GM04504 (cell line): ENCODE results near the gene TNFRSF1A.

ENCODE experiments used
- DNase-seq: peaks from one replicate; pipeline ENCODE4 v3.0.0-alpha.2; 2012; ENCODE audit warnings: low read depth

TNFRSF1A gene

DNA sequence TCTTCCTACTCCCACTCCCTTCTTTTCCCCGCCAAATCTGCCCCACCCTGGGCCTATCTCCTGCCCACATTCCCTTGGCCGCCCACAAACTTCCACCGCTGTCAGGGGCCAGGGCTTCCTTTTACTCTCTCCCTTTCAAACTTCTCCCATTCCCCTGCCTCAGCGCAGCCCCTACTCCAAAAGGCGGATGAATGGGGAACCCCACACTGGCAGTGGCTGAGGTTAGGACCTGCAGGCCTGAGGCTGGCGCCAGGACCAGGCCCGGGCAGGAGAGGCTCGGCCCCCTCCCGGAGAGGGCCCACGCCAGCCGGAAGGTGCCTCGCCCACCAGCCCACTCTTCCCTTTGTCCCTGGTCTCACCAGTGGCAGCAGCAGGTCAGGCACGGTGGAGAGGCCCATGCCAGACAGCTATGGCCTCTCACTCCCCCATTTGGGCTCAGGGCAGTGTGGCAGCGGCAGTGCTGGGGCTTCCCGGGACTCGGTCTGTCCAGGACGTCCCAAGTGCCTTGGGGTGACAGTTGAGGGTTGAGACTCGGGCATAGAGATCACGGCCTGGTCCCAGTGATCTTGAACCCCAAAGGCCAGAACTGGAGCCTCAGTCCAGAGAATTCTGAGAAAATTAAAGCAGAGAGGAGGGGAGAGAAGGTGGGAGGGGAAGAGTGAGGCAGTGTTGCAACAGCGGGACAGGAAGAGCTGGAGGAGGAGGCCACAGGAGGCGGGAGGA lies at the start of gene TNFRSF1A:
Gene TNFRSF1A, minus strand, starts transcription at position 660 of the 723 bp plus-strand sequence. Its CDS starts 262 bp downstream, at position 398.
- DNase-seq, result no peak

DNA sequence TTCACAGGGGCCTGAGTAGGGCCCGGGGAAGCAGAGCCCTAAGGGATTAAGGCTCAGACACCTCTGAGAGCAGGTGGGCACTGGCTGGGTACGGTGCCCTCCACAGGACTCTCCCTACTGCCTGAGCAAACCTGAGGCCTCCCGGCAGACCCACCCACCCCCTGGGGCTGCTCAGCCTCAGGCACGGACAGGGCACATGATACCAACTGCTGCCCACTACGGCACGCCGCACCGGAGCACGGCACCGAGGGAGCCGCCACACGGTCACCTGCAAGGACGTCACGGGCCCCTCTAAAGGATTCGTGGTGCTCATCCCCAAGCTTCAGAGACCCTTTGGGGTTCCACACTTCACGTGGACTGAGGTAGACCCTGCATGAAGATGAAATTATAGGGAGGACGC lies 49.1 kb upstream of the TNFRSF1A start:
- DNase-seq, result no peak

GRCh38 chr12:6390084-6390799 lies 48.4 kb upstream of the TNFRSF1A start:
- no peak for DNase-seq

DNA sequence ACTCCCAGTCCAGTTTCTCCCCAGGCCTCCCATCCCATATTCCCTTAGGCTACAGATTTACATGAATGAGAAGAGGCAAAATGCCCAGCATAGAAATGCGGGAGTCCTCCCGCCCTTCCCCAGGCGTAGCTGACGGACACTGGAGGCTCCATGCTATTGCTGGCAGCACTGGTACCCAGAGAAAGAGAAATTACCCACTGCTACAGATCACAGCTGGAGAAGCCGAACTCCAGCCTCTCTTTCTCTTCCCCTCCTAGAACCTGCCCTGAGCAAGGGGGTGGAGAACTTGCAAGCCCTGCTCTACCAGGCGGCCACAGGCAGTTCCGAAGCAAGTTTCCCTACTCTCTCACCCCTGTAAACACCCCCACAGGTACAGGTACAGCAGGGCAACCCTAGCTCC lies 45.7 kb upstream of the TNFRSF1A start:
- DNase-seq, result no peak

DNA sequence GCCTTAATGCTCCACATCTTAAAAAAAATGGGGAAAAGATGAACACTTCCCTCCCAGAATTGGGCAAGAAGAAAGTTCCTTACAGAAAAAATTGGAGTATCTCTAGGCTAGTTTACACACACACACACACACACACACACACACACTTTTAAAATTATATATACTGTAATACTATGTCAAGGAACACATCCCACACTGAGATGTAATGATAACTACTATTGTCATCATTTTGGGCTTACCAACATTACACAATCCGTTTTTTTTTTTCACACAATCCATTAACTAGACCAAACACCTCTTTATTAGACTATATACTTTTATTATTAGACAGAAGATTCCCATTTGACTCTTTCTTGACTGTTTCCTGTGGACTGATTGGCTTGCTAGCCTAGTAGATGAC lies 44.6 kb upstream of the TNFRSF1A start:
- DNase-seq, result no peak

DNA sequence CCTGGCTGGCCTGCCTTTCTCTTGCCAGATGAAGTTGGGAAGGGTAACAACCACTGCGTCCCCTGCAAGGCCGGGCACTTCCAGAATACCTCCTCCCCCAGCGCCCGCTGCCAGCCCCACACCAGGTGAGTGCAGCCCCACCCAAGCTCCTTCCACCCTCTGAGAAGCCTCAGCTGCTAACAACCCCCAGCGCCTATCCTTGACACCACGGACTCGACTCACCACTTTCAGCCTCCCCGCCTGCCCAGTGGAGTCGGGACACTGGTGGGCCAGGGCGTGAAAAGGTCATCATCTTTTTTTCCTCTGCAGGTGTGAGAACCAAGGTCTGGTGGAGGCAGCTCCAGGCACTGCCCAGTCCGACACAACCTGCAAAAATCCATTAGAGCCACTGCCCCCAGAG lies 44.2 kb upstream of the TNFRSF1A start:
- DNase-seq, result no peak

DNA sequence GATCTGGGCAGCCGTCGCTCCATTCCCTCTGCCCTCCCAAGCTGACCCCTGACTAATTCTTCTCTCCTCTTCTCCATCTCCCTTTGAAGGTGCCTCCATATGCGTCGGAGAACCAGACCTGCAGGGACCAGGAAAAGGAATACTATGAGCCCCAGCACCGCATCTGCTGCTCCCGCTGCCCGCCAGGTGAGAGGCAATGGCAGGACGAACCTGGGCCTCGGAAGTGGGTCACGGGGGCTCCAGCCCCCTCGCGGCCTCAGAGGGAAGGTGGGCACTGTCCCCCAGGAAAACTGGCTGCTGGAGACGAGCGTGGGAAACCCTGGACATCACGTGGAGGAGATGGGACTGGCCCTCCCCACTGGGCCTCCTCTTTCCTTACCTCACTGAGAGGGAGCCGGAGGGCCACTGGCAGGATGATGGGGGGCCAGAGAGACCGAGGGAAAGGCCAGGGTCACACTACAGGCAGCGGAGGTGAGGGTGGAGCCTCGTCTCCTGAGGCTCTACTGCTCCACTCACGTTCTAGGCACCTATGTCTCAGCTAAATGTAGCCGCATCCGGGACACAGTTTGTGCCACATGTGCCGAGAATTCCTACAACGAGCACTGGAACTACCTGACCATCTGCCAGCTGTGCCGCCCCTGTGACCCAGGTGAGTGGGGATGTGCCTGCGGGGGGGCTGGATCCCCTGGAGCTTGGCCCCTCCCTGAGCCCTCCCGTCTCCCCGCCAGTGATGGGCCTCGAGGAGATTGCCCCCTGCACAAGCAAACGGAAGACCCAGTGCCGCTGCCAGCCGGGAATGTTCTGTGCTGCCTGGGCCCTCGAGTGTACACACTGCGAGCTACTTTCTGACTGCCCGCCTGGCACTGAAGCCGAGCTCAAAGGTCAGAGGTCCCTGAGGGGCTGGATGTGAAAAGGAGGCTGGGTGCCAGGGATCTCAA lies 42.9 kb upstream of the TNFRSF1A start:
- no peak for DNase-seq

DNA sequence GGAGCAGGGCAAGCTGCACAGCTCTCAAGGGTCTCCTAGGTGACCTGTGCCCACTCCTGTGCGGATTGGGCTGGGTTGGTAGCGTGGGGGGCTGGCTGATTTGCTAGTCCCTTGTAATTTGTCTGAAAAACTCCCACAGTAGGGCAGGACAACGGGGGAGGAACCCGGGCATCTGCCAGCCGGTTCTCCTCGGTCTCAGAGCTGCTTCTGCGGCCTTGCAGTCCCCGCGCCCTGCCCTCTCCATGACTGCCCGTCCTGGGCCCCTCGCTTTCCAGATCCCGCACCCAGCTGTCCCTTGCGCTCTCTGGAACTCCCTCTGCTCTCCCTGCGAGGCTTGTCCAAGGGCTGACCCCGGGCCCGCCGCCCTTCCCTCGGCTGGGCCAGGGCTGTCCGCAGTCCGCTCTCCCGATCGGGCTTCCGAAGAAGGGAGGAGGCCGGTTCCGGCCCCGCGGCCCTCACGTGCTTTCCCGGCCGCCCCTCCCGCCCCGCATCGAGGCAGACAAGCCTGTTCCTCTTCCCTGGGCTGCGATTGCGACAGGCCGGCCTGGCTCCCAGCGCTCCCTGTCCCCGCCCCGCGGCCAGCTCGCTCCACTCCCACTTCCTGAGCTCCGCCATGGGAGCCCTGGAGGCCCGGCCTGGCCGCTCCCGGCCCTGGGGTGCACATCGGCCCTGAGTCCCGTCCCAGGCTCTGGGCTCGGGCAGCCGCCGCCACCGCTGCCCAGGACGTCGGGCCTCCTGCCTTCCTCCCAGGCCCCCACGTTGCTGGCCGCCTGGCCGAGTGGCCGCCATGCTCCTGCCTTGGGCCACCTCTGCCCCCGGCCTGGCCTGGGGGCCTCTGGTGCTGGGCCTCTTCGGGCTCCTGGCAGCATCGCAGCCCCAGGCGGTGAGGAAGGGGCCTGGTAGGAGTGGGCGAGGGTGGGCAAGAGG lies 42.0 kb upstream of the TNFRSF1A start, which contains the start of gene LTBR:
Gene LTBR, plus strand, starts transcription at position 591 of the 927 bp plus-strand sequence. Its CDS starts 197 bp downstream, at position 788.
- DNase-seq, result peak; percentile 91

DNA sequence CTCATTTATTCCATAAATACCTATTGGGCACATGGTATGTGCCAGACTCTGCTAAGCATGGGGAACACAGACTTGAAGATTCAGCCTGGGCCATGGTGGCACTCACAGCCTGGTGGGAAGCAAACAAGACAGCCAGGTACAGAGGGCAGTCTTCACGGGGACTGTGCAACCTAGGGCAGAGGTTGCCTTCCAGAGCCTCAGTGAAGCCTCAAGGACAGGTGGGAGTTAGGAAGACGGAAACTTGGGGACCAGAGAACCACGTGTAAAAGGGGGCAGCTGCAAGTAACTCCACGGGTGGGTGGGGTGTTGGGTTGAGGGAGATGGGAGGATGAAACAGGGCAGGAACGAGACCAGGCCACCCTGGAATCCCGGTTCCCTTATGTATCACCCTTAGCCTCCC lies 41.1 kb upstream of the TNFRSF1A start:
- DNase-seq, result no peak

- no peak for DNase-seq
These were observed 40.5 kb upstream of the TNFRSF1A start for GRCh38 chr12:6382371-6382770.

- peak; percentile 30 for DNase-seq
These were observed 38.6 kb upstream of the TNFRSF1A start for GRCh38 chr12:6380141-6381121.

DNA sequence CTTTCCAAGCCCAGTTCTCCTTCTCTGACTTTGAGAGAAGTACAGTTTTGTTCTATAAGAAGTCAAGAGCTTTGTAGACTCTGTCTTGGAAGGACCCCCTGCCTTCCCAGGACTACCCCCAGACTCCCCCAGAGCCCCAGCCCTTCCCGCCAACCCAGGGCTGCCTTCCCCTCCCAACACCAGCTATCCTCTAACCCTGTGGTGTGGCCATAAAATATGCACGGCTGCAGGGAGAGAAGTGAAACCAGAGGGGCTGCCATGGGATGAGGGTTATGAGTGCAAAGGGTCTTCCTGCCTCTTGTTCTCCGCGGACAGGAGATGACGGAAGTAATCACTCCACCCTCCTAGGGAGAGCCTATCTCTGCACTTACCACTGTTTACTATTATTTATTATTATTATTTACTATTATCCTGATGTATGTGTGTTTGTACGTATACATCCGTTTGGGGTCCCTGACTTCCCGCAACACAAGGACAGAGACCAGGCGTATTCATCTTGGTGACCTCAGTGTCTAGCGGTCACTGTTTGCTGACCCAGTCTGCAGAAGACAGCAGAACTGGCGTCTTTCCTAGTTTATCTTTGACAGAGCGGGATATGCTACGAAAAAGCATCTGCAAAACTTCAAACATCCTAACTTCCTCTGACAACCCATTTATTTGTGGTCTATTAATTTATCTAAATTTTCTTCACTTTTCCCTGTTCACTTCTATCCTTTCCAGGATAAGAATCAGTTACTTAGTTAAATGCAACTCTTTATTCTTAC lies 37.0 kb upstream of the TNFRSF1A start:
- no peak for DNase-seq

DNA sequence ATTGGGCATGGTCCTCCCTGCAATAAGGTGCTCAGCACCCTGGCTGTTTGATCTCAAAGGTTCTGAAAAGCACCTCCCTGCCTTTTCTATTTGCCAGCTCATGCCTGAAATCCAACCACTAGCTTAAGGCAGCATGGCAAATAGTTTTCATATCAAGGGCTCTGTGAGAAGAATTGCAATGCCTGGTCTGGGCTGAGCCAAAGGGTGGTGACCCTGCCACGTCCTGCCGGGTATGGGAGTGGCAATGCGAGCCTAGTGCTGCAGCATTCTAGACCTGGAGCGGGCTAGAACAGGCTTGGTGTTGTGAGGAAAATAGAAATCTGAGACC lies 35.8 kb upstream of the TNFRSF1A start:
- DNase-seq, result no peak

GRCh38 chr12:6376870-6377666 lies 35.2 kb upstream of the TNFRSF1A start:
- DNase-seq, result no peak

GRCh38 chr12:6376079-6376869 lies 34.4 kb upstream of the TNFRSF1A start:
- DNase-seq, result peak; percentile 42

DNA sequence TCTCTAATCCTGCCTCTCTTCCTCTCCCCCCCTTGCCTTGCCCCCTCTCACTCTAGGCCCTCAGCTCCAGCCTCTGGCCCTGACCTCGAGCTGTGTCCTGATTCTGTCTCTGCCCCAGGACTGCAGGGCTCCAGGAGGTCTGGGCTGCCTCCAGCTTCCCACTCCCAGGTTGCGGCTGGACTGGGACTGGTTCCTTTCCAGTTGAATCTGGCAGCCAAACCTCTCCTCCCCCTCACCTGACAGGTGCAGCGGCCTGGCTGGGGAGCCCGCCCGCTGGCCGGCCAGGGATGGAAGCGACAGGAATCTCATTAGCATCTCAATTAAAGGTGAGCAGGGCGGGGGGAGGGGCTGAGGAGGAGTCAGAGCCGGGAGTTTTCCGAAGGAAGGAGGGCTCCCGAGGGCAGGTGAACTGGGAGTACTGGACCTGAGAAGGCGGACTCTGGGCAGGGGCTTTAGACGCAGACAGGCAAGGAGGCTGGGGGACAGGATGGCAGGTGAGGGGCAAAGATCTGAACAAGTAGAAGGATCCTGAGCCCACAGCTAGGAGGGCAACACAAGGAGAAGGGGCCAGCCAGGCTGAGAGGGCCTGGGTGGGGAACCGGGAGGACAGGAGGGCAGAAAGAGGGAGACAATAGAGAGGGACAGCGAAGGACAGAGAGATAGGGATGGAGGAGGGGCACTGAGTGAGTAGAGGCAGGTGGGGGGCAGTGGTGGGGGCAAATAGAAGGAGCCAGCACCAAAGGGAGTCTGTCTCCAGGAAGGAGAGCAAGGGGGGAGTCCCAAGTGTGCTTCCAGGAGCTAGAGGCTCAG lies 33.6 kb upstream of the TNFRSF1A start, which contains the start of gene SCNN1A:
Gene SCNN1A, minus strand, starts transcription at position 295 of the 810 bp plus-strand sequence. CDS start 780 bp downstream, outside the sequence.
- no peak for DNase-seq

DNA sequence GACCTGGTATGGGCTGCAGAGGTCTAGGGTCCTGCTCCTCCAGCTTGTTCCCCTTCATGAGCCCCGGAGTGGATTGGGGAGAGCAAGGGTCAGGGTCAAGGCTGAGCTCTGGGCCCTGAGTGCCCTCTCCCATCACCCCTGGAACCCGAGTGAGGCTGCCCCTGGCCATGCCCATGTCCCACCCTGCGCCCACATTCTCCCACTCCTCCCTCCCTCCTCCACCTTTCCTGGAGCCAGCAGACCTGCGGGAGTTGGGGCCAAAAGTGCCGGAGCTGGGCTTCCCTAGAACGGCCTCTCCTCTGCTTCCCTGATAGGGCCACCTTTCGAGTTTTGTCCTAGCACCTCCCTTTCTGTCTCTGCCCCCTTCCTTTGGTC lies 32.9 kb upstream of the TNFRSF1A start:
- no peak for DNase-seq
